Ascending aorta (tissue), 2 donors: Measurements from ENCODE around the gene ATOH8. TPM values are rescaled to one million over a fixed set of nuclear protein-coding genes. Genes with fewer than 3 reads are reported as not detected.
"Not testable (repeated sequence)": the region's sequence is repeated elsewhere in the genome, so short reads cannot be mapped to it uniquely, and the experiment has no call there.

Source experiments
- DNase-seq, 2 donors: peaks; one replicate each; pipeline ENCODE4 v3.0.0-alpha.2; 2019; ENCODE audit warnings: low spot score in 2 of 2
- H3K27ac ChIP-seq, 2 donors: fragments of 200-600 bp; sonication (generic); one replicate each; pipeline ENCODE4 v1.5.1; 2016 to 2017; ENCODE audit warnings: mild to moderate bottlenecking in 1 of 2
- H3K27me3 ChIP-seq: fragments of 200-600 bp; sonication (generic); one replicate; pipeline ENCODE4 v1.5.1; 2017
- H3K36me3 ChIP-seq, 2 donors: fragments of 200-600 bp; sonication (generic); one replicate each; pipeline ENCODE4 v1.5.1; 2016
- H3K4me1 ChIP-seq, 2 donors: fragments of 200-600 bp; sonication (generic); one replicate each; pipeline ENCODE4 v1.5.1; 2016 to 2017; ENCODE audit warnings: mild to moderate bottlenecking in 1 of 2
- H3K4me3 ChIP-seq, 2 donors: fragments of 200-600 bp; sonication (generic); one replicate each; pipeline ENCODE4 v1.5.1; 2016 to 2017; ENCODE audit warnings: mild to moderate bottlenecking in 1 of 2
- H3K9me3 ChIP-seq, 2 donors: fragments of 200-600 bp; sonication (generic); one replicate each; pipeline ENCODE4 v1.5.1; 2016
- CTCF ChIP-seq, 3 experiments: fragments of 200-600 bp in 2 of 3; fragments of 450-650 bp in 1 of 3; sonication (generic) in 2 of 3; IDR thresholded peaks; one replicate each; pipeline ENCODE4 v1.5.1; 2016 to 2019; ENCODE audit warnings: antibody characterized with exemption in 3 of 3, mild to moderate bottlenecking in 1 of 3, moderate library complexity in 1 of 3
- intact Hi-C: fragments of 100-400 bp; cut with DNase I; formaldehyde crosslinking; loops from one replicate; pipeline ENCODE4 v1.15.1; 2023
- total RNA-seq: library from RNA; depleted of rRNA; stranded (reverse); fragments of >200 nt; gene quantifications from one replicate; pipeline ENCODE4 v1.1.0, GENCODE V29; 2016

ATOH8 gene
- total RNA-seq, 1 donor from 2014 or later, result 239 TPM

GRCh38 chr2:85711578-85712060 lies 42.2 kb upstream of the ATOH8 start:
- no peaks in the 10 kb centered on the region for H3K27me3 ChIP-seq
- no peaks in the 10 kb centered on the region for H3K9me3 ChIP-seq
- intact Hi-C loops, result no loop called here
- H3K4me3 ChIP-seq, result no peak overlapping the region
- no peak for TF ChIP-seq CTCF (IDR thresholded peaks at IDR 0.05)
- no peak for DNase-seq
- no peaks in the 10 kb centered on the region for H3K36me3 ChIP-seq
- peak overlapping the region; percentile 70 to 71 for H3K27ac ChIP-seq
- H3K4me1 ChIP-seq, result peaks cover 0 to 12% of the 10 kb centered on the region in 2 donors

- no peak for TF ChIP-seq CTCF (IDR thresholded peaks at IDR 0.05)
- intact Hi-C loops, result no loop called here
- Histone ChIP-seq H3K27me3 (no peaks in the 10 kb centered on the region), H3K4me1 (peaks cover 0 to 9% of the 10 kb centered on the region in 2 donors), H3K36me3 (no peaks in the 10 kb centered on the region), H3K9me3 (no peaks in the 10 kb centered on the region), H3K4me3 (no peak overlapping the region), H3K27ac (peak overlapping the region; percentile 65 to 71)
- DNase-seq, result no peak
Observed at GRCh38 chr2:85712336-85712735, 41.5 kb upstream of the ATOH8 start.

GRCh38 chr2:85712849-85713612 lies 40.8 kb upstream of the ATOH8 start:
- DNase-seq, result peak in 1 of 2 donors; percentile 79
- Histone ChIP-seq H3K4me1 (peaks cover 0 to 9% of the 10 kb centered on the region in 2 donors), H3K9me3 (no peaks in the 10 kb centered on the region), H3K36me3 (no peaks in the 10 kb centered on the region), H3K4me3 (no peak overlapping the region), H3K27ac (peak overlapping the region; percentile 65 to 71), H3K27me3 (no peaks in the 10 kb centered on the region)
- intact Hi-C loops, result no loop called here
- TF ChIP-seq CTCF (IDR thresholded peaks at IDR 0.05), result no peak

GRCh38 chr2:85713836-85714235 lies 40.0 kb upstream of the ATOH8 start:
- Histone ChIP-seq H3K27ac (peak overlapping the region in 1 of 2 donors; percentile 71), H3K27me3 (no peaks in the 10 kb centered on the region), H3K9me3 (no peaks in the 10 kb centered on the region), H3K4me1 (peaks cover 0 to 9% of the 10 kb centered on the region in 2 donors), H3K36me3 (no peaks in the 10 kb centered on the region), H3K4me3 (no peak overlapping the region)
- intact Hi-C loops, result no loop called here
- no peak for TF ChIP-seq CTCF (IDR thresholded peaks at IDR 0.05)
- DNase-seq, result no peak

- intact Hi-C loops, H3K27ac ChIP-seq, H3K4me1 ChIP-seq, H3K36me3 ChIP-seq, DNase-seq, H3K4me3 ChIP-seq, H3K27me3 ChIP-seq, H3K9me3 ChIP-seq: not testable (repeated sequence)
Observed at GRCh38 chr2:85714421-85714820, 39.4 kb upstream of the ATOH8 start.

- H3K4me3 ChIP-seq, result no peak overlapping the region
- peaks cover 0 to 9% of the 10 kb centered on the region in 2 donors for H3K4me1 ChIP-seq
- no peak for DNase-seq
- H3K36me3 ChIP-seq, result no peaks in the 10 kb centered on the region
- no peak for TF ChIP-seq CTCF (IDR thresholded peaks at IDR 0.05)
- H3K27ac ChIP-seq, result no peak overlapping the region
- no peaks in the 10 kb centered on the region for H3K27me3 ChIP-seq
- intact Hi-C loops, result no loop called here
- no peaks in the 10 kb centered on the region for H3K9me3 ChIP-seq
Observed at GRCh38 chr2:85714841-85715240, 39.0 kb upstream of the ATOH8 start.
